H1 (cell line): ENCODE measurements around the gene MBLAC1.

ENCODE experiments used
- ATF2 ChIP-seq: IDR thresholded peaks from 2 replicates; pipeline ENCODE4 v1.6.1; 2012; ENCODE audit warnings: low read length, inconsistent platforms
- CHD1 ChIP-seq: IDR thresholded peaks from 2 replicates; pipeline ENCODE4 v1.6.1; 2012; ENCODE audit warnings: low read depth, low read length, improper control_type of control experiment
- CREB1 ChIP-seq: IDR thresholded peaks from 2 replicates; pipeline ENCODE4 v1.6.1; 2012; ENCODE audit warnings: inconsistent platforms
- CTCF ChIP-seq, 3 experiments: IDR thresholded peaks; 1 replicate in 2 of 3; 2 replicates in 1 of 3; pipeline versions ENCODE4 v1.5.1 to v1.6.1; 2011; ENCODE audit warnings: low read length in 3 of 3, mild to moderate bottlenecking in 3 of 3, inconsistent platforms in 2 of 3, low read depth in 1 of 3, moderate library complexity in 1 of 3; ENCODE audit not compliant: insufficient read depth in 1 of 3; ENCODE audit errors: control extremely low read depth in 1 of 3
- EP300 ChIP-seq, 2 experiments: IDR thresholded peaks; 1 replicate in 1 of 2; 2 replicates in 1 of 2; pipeline ENCODE4 v1.6.1; 2011 to 2012; ENCODE audit warnings: low read depth in 2 of 2, low read length in 2 of 2, mild to moderate bottlenecking in 2 of 2, borderline replicate concordance in 1 of 2, inconsistent platforms in 1 of 2, moderate library complexity in 1 of 2
- EZH2 ChIP-seq: fragments of 200-600 bp; sonication (generic); IDR thresholded peaks from 2 replicates; pipeline ENCODE4 v1.7.1; 2012; ENCODE audit warnings: low read depth, mild to moderate bottlenecking, moderate library complexity, low read length, inconsistent platforms; ENCODE audit not compliant: severe bottlenecking
- HDAC2 ChIP-seq, 2 experiments: fragments of 300-600 bp in 1 of 2; sonication (generic) in 1 of 2; IDR thresholded peaks; 2 replicates each; pipeline ENCODE4 v1.6.1; 2011 to 2012; ENCODE audit warnings: low read depth in 2 of 2, low read length in 2 of 2, mild to moderate bottlenecking in 2 of 2, moderate library complexity in 2 of 2, borderline replicate concordance in 1 of 2, inconsistent platforms in 1 of 2
- MAX ChIP-seq: IDR thresholded peaks from 2 replicates; pipeline ENCODE4 v1.6.1; 2012; ENCODE audit warnings: inconsistent platforms
- POLR2A ChIP-seq, 2 experiments: IDR thresholded peaks; 1 replicate in 1 of 2; 2 replicates in 1 of 2; pipeline ENCODE4 v1.6.1; 2011; ENCODE audit warnings: low read depth in 2 of 2, low read length in 2 of 2, mild to moderate bottlenecking in 2 of 2; ENCODE audit errors: control extremely low read depth in 1 of 2
- TAF1 ChIP-seq: IDR thresholded peaks from 2 replicates; pipeline ENCODE4 v1.6.1; 2011; ENCODE audit warnings: mild to moderate bottlenecking, low read depth, low read length
- TCF12 ChIP-seq: IDR thresholded peaks from 2 replicates; pipeline ENCODE4 v1.6.1; 2011; ENCODE audit warnings: low read depth, mild to moderate bottlenecking, low read length
- TF ChIP-seq, protein P1 (sequence below): IDR thresholded peaks from 2 replicates; pipeline ENCODE4 v1.6.1; 2011; ENCODE audit warnings: low read length, improper control_type of control experiment

DNA sequence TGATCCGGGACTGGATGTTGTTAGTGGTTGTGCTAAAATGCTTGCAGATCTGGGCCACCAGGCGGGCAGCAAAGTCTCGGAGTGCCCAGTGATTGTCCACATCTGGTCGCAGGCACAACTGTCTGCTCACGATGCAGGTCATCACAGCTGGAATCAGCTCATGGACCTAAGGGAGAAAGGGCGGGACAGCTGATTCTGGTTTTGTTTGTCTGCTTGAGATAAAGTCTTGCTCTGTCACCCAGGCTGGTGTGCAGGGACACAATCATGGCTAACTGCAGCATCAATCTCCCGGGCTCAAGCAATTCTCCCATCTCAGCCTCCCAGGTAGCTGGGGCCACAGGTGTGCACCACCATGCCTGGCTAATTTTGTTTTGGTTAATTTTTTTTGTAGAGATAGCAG lies 15.6 kb upstream of the MBLAC1 start:
- TF ChIP-seq POLR2A (IDR thresholded peaks at IDR 0.05; ENCODE audit: control extremely low read depth in 1 of 2, low read depth in 2 of 2, low read length in 2 of 2) (no peak), CHD1 (no peak), ATF2 (no peak), CTCF (IDR thresholded peaks at IDR 0.05; ENCODE audit: control extremely low read depth in 1 of 3, insufficient read depth in 1 of 3, low read depth in 1 of 3, low read length in 3 of 3) (no peak), HDAC2 (IDR thresholded peaks at IDR 0.05; ENCODE audit: borderline replicate concordance in 1 of 2, low read depth in 2 of 2, low read length in 2 of 2) (no peak), TAF1 (no peak), MAX (no peak), TCF12 (no peak), EZH2 (no peak), EP300 (IDR thresholded peaks at IDR 0.05; ENCODE audit: borderline replicate concordance in 1 of 2, low read depth in 2 of 2, low read length in 2 of 2) (no peak), CREB1 (no peak)
- TF ChIP-seq, protein P1, sequence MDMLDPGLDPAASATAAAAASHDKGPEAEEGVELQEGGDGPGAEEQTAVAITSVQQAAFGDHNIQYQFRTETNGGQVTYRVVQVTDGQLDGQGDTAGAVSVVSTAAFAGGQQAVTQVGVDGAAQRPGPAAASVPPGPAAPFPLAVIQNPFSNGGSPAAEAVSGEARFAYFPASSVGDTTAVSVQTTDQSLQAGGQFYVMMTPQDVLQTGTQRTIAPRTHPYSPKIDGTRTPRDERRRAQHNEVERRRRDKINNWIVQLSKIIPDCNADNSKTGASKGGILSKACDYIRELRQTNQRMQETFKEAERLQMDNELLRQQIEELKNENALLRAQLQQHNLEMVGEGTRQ, result no peak
